Ishikawa (cell line): ENCODE results near the gene ST6GALNAC1.
A peak's percentile ranks its signal among the peaks of the same experiment; 100 is the strongest.

Experiments used
- CEBPB ChIP-seq: IDR thresholded peaks from 2 replicates; pipeline ENCODE4 v1.6.1; 2012
- CREB1 ChIP-seq: IDR thresholded peaks from 2 replicates; pipeline ENCODE4 v1.6.1; 2012; ENCODE audit warnings: low read depth
- EGR1 ChIP-seq: IDR thresholded peaks from 2 replicates; pipeline ENCODE4 v1.6.1; 2012
- EP300 ChIP-seq: IDR thresholded peaks from 2 replicates; pipeline ENCODE4 v1.6.1; 2012; ENCODE audit warnings: borderline replicate concordance
- FOXM1 ChIP-seq: IDR thresholded peaks from 2 replicates; pipeline ENCODE4 v1.6.1; 2012; ENCODE audit warnings: low read depth, borderline replicate concordance
- NFIC ChIP-seq: IDR thresholded peaks from 2 replicates; pipeline ENCODE4 v1.6.1; 2012
- RAD21 ChIP-seq: IDR thresholded peaks from 2 replicates; pipeline ENCODE4 v1.6.1; 2012; ENCODE audit warnings: low read depth
- TAF1 ChIP-seq: IDR thresholded peaks from 2 replicates; pipeline ENCODE4 v1.6.1; 2012; ENCODE audit warnings: low read depth, mild to moderate bottlenecking
- TCF12 ChIP-seq: IDR thresholded peaks from 2 replicates; pipeline ENCODE4 v1.6.1; 2012; ENCODE audit warnings: low read depth
- TEAD4 ChIP-seq: IDR thresholded peaks from 2 replicates; pipeline ENCODE4 v1.6.1; 2012
- YY1 ChIP-seq: IDR thresholded peaks from 2 replicates; pipeline ENCODE4 v1.6.1; 2012; ENCODE audit warnings: low read depth
- ZBTB7A ChIP-seq: IDR thresholded peaks from 2 replicates; pipeline ENCODE4 v1.6.1; 2012; ENCODE audit warnings: low read depth
- TF ChIP-seq, protein P1 (sequence below): IDR thresholded peaks from 2 replicates; pipeline ENCODE4 v1.6.1; 2012; ENCODE audit warnings: low read depth, mild to moderate bottlenecking
- TF ChIP-seq, protein P2 (sequence below): IDR thresholded peaks from 2 replicates; pipeline ENCODE4 v1.6.1; 2012
- TF ChIP-seq, protein P3 (sequence below): IDR thresholded peaks from 2 replicates; pipeline ENCODE4 v1.6.1; 2012

The ST6GALNAC1 gene

DNA sequence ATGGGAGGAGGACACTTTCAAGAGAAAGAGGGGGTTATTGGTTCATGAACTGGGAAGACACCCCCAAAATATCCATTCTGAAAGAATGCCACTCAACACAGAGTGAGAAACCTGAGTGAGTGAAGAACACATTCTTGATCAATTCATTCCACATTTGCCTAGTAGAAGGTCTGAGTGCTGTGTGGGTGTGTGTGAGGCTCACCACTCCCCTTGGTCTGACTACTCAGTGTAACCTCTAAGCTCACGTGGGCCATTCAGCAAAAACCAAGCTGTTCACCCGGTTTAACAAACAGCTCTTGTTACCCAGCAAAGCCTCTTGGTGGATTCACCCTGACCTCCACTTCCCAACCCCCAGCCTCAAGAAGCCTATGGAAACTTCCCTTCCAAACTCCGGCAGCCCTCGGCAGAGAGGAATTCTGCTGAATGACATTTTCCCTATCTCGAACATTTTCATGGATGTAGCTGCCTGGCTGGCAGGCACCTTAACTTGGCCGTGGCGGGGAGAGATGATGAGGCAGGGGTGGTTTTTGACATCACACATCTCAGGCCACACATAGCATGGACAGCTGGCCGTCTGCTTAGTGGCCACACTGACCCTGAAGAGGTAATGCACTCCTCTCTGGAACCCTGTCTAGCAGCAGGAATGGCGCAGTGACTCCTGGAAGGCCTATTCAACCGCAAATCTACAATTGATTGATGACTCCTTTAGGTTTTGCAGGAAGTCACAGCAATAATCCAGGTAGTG lies 11.6 kb downstream of the ST6GALNAC1 start:
- TF ChIP-seq, protein P1, sequence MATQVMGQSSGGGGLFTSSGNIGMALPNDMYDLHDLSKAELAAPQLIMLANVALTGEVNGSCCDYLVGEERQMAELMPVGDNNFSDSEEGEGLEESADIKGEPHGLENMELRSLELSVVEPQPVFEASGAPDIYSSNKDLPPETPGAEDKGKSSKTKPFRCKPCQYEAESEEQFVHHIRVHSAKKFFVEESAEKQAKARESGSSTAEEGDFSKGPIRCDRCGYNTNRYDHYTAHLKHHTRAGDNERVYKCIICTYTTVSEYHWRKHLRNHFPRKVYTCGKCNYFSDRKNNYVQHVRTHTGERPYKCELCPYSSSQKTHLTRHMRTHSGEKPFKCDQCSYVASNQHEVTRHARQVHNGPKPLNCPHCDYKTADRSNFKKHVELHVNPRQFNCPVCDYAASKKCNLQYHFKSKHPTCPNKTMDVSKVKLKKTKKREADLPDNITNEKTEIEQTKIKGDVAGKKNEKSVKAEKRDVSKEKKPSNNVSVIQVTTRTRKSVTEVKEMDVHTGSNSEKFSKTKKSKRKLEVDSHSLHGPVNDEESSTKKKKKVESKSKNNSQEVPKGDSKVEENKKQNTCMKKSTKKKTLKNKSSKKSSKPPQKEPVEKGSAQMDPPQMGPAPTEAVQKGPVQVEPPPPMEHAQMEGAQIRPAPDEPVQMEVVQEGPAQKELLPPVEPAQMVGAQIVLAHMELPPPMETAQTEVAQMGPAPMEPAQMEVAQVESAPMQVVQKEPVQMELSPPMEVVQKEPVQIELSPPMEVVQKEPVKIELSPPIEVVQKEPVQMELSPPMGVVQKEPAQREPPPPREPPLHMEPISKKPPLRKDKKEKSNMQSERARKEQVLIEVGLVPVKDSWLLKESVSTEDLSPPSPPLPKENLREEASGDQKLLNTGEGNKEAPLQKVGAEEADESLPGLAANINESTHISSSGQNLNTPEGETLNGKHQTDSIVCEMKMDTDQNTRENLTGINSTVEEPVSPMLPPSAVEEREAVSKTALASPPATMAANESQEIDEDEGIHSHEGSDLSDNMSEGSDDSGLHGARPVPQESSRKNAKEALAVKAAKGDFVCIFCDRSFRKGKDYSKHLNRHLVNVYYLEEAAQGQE: no peak
- TF ChIP-seq RAD21 (no peak), NFIC (no peak), EP300 (no peak), TCF12 (no peak), CEBPB (no peak), YY1 (no peak), ZBTB7A (no peak), EGR1 (0 out of 2 replicates have a peak, but pooled peaks have one; percentile 17), TEAD4 (no peak), CREB1 (no peak), FOXM1 (no peak), TAF1 (no peak)
- TF ChIP-seq, protein P2, sequence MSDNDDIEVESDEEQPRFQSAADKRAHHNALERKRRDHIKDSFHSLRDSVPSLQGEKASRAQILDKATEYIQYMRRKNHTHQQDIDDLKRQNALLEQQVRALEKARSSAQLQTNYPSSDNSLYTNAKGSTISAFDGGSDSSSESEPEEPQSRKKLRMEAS: peak; percentile 56
- TF ChIP-seq, protein P3, sequence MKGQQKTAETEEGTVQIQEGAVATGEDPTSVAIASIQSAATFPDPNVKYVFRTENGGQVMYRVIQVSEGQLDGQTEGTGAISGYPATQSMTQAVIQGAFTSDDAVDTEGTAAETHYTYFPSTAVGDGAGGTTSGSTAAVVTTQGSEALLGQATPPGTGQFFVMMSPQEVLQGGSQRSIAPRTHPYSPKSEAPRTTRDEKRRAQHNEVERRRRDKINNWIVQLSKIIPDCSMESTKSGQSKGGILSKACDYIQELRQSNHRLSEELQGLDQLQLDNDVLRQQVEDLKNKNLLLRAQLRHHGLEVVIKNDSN: peak; percentile 82

DNA sequence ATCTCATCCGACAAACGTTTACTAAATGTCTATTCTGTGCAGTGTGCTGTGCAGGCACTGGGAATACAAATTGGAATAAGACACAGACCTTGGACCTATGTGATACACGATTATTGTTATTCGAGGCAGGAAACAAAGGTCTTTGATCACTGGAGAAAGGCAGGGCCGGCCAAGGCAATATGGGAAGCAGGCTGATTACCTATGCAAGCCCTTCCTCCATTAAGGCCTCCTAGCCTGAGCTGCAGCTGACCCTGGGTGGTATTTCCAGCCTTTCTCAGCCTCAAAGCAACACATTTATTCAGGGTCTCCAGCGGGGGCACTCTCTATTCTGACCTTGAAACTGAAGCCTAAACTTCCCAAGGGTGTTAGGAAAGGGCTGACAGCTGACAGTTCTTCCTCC lies 13.4 kb downstream of the ST6GALNAC1 start:
- TF ChIP-seq RAD21: no peak
- no peak for TF ChIP-seq YY1
- TF ChIP-seq TEAD4: no peak
- TF ChIP-seq, protein P2: no peak
- TF ChIP-seq EGR1: no peak

DNA sequence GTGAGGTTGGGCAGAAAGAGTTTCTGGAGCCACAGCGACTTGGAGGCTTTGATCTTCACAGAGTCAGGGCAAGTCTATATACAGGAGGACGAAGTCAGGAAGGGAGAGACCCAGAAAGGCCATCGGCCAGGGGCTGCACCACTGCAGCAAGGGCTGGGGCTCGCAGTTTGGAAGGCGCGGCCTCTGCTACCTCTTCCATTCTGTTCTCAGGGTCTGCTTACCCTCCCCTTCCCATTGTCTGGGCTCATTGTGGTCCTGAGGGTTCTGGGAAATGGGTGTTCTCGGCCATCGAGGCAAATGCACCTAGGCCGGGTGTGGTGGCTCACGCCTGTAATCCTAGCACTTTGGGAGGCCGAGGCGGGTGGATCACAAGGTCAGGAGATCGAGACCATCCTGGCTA lies 16.0 kb downstream of the ST6GALNAC1 start:
- no peak for TF ChIP-seq RAD21
- TF ChIP-seq CEBPB: no peak

DNA sequence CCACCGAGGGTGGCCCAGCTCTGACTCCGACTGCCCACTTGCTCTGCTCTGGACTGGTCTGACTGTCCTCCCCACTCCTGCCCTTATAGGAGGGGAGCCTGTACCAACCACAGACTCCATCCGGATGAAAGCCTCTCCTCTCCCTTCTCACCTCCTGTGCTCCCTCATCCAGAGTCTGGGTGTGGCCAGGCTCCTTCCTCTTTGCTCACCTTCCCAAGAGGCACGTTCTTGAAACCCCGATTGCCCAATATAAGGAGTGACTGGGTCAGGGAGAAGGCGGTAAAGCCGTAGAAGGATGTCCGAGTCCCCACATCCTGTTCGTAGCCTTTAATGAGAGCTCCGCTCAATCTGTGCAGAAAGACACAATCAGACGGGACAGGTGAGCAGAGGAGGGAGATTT lies 17.1 kb downstream of the ST6GALNAC1 start:
- no peak for TF ChIP-seq NFIC
- TF ChIP-seq, protein P1: no peak
- no peak for TF ChIP-seq CEBPB
- TF ChIP-seq, protein P2: no peak
- no peak for TF ChIP-seq EP300
- no peak for TF ChIP-seq TAF1
- no peak for TF ChIP-seq EGR1
- no peak for TF ChIP-seq RAD21
- TF ChIP-seq, protein P3: no peak

DNA sequence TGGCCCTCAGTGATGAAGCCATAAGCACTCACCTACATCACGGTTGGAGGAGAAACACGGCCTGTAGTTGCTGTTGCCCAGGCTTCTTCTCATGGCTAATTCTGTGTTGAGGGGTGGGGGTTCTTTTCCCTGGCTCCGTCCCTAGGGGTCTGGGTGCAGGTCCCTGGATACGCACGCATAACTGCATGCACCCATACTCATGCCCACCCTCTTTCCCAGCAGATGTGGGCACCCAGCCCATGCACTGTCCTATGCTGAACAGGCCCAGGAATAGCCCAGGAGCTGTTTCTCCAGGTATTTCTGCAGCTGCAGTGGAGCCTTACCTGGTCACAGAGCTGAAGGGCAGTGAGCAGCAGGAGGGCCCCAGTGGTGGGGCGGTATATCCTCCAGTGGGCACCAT lies 18.1 kb downstream of the ST6GALNAC1 start:
- TF ChIP-seq CREB1 (no peak), EP300 (no peak), TEAD4 (no peak), CEBPB (no peak), YY1 (no peak), FOXM1 (no peak), NFIC (no peak), RAD21 (no peak)
- TF ChIP-seq, protein P3: no peak
